HG03135 (cell line): ENCODE measurements around the gene CDK14.

Experiments used
- ATAC-seq: cut with Tn5 transposase; IDR thresholded peaks from one replicate; pipeline ENCODE4 v1.9.1; 2021; ENCODE audit warnings: mild to moderate bottlenecking, moderate library complexity; ENCODE audit not compliant: unreplicated experiment

CDK14 gene

DNA sequence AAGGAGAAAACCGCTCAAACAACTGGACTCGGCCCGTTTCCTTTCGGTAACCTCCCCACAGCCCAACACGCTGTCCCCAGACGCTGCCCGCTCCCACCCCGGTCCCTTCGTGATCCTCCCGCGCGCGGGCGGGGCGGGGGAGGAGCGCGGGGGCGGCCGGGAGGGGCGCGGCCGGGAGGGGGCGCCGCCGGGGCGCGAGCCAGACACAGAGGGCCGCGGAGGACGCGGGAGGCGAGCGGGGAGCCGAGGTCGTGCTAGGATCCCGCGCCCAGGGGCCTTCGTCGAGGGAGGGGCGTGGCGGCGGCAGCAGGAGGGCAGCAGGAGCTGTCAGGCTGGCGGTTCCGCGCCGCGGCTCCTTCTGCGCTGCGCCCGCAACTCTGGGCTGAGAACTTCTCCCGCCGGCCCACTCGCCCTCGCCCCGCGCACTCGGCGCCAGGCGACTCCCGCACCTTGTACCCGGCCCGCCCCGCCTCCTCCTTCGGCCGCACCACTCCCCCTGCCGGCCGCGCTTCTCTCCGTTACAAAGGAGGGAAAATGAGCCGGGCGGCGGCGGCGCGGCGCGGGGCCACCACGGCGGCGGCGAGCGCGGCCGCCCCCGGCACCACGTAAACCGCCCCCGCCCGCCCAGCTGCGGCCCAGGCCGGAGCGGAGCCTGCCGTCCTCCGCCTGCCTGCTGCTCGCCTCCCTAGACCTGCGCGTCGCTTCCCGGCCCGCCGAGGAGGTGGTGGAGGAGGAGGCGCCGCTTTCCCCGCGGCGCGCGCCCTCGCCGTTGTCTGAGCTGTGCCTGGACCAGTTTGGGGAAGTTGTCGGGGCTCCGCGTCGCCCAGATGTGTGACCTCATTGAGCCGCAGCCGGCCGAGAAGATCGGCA lies at the start of gene CDK14:
Gene CDK14 (plus strand): TSS at position 521 of the 870 bp plus-strand sequence. CDS start 307 bp downstream, at position 828.
- ATAC-seq, result peak; percentile 61

DNA sequence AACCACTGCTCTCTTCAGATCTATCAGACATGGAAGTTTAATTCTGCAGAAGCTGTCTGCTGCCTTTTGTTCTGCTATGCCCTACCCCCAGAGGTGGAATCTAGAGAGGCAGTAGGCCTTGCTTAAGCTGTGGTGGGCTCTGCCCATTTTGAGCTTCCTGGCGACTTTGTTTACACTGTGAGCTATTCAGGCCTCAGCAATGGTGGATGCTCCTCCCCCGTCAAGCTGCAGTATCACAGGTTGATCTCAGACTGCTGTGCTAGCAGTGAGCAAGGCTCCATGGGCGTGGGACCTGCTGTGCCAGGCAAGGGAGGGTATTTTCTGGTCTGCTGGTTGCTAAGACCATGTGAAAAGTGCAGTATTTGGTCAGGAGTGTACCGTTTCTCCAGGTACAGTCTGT lies 45.1 kb upstream of the CDK14 start:
- ATAC-seq, result no peak

DNA sequence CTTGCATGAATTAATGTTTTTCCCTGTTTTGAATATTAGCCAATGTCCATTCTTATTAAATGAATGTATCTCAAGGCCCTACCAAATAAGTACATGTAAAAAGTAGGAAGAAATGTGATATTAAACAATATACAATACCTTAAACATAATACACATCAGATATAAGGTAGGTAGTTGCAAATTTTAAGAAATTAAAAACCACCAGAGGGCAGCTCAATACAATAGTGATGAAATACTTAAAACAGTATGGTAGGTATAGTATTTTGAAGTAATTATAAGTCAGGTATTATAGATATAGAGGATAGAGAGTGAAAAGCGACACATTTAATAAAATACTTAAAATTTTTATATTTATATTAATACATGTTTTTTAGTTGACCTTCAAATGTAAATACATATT lies 43.6 kb upstream of the CDK14 start:
- ATAC-seq, result no peak

DNA sequence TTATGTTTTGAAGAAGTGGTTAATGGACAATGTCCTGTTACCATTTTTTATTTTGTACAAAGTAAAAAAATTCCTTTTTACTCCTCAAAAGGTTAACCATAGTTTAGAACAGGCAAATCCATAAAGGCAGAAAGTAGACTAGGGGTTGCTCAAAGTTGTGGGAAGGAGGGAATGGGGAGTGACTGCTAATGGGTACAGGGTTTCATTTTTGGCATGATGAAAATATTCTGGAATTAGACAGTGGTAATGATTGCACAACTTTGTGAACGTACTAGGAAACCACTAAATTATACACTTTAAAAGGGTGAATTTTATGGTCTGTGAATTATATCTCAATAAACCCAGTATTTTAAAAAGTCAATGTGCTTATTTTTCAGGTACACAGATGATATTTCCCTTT lies 35.4 kb upstream of the CDK14 start:
- ATAC-seq, result no peak

DNA sequence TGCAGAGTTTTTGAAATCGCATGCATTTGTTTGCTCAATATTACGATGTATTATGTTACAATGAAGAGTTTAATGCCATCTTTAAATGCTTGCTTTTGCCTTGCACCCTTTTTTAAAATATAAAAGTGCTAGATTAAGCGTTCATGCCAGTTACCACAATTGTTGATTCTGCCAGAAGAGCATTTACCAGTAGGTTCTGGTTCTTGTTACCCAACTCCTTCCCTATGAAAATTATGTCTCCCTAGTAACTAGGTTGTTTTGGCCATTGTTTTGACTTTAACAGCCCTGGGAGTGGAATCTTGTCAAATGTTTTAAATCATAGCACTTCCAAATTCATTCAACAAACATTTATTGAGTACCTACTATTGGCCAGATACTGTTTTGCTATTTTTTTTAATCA lies 32.8 kb upstream of the CDK14 start:
- ATAC-seq, result no peak

DNA sequence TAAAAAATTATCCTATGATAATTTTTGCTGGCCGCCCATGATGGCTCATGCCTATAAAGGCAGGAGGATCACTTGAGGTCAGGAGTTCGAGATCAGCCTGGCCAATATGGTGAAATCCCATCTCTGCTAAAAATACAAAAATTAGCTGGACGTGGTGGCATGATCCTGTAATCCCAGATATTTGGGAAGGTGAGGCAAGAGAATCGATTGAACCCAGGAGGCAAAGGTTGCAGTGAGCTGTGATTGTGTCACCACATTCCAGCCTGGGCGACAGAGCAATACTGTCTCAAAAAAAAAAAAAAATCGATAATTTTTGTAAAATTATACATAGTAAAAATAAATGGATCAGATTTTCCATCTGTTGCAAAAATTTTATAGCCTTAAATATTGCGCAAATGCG lies 31.7 kb upstream of the CDK14 start:
- ATAC-seq, result no peak

DNA sequence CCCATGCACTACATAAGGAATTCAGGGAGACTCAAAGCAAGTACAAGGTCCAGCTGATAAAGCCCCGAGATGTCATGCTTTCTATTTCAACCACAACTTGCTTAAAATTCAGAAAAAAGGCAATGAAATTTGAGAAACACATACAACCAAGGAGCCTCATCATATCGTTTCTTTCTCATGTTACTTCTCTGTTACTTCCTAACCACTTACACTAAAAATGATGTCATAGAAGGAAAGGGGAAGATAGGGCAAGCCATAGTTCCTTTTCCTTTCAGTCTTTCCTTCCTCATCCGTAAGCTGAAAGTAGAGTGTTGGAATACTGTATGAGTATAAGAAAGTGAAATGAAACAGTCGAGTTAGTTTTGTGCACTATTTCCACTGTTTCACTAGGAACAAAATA lies 27.9 kb upstream of the CDK14 start:
- ATAC-seq, result no peak

DNA sequence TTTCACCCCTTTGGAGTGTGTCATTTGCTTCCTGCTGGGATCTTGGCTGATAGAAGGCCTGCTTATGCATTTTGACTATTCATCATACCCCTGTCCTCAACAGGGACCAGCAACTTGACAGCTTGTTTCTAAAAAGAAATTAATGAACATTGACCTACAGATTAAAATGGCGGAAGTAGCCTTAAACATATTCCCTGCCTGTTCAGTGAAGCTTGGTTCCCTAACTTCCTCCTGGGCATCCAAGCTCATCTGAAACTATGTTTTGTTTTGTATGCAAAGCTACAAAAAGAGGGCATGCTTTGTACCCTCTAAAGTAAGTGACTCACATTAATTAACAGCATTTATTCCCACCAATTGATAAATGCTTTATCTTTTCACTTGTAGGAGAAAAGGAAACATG lies 26.8 kb upstream of the CDK14 start:
- no peak for ATAC-seq

DNA sequence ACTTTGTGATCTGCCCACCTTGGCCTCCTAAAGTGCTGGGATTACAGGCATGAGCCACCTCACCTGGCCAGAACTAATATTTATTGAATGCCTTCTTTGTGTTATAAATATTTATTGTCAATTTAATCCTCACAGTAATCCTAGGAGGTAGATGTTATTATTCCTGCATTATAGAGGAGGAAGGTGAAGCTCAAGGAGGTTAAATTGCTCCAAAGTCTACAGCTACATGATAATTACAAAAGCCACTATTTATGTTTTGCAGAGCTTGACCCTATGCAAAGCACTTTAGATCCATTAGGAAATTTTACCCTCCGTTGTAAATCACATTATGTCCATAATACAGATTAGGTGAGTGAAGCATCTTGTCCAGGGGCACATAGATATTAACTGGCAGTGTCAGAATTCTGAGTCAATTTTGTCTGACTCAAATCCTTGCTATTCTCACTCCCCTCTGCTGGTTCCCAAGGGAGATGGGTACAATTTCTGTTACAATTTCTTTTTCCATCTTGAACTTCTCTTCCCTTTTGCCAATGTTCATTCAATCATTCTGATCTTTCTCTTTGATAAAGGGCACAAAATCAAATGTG lies 25.7 kb upstream of the CDK14 start:
- ATAC-seq, result no peak

DNA sequence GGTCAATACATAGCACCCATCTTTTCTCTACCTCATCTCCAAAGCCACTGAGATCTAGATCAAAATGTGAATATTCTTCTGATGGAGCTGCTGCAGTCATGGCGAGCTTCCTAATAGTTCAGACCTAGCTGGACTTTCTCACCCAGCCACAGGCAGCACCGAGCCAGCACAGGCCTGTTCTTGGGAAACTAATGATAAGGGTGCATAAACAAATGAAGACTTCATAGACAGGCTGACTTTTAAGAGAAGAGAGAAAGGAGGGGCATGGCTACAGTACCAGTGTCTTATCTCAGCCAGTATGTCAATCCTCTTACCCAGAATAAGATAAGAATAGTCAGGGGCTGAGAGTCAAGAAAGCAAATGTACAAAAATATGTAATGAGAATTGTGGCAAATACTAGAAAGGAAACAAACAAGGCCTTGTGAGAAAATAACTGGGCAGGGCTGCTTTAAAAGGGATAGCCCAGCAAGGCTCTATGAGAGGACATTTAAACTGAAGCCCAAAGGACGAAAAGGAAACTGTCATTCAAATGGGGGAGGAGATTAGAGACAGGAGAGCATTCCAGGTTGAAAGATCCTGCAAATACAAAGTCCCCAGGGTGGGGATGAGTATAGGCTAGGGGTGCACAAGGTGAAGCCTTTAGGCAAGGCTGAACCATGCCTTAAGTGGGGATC lies 21.8 kb upstream of the CDK14 start:
- ATAC-seq, result no peak

DNA sequence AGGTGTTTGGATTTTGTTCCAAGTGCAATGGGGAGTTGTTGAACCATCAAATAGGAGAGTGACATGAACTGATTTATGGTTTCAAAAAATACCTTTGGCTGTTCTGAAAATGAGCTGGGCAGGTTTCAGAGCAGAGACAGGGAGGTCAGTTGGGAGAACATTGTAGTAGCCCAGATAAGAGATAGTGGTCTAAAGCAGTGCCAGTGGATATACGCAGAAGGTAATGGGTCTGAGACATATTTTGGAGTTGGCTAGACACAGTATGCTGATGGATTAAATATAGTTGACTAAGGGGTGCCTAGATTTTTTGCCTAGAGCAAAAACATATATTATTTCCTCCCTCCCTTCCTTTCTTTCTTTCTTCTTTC lies 21.3 kb upstream of the CDK14 start:
- no peak for ATAC-seq

DNA sequence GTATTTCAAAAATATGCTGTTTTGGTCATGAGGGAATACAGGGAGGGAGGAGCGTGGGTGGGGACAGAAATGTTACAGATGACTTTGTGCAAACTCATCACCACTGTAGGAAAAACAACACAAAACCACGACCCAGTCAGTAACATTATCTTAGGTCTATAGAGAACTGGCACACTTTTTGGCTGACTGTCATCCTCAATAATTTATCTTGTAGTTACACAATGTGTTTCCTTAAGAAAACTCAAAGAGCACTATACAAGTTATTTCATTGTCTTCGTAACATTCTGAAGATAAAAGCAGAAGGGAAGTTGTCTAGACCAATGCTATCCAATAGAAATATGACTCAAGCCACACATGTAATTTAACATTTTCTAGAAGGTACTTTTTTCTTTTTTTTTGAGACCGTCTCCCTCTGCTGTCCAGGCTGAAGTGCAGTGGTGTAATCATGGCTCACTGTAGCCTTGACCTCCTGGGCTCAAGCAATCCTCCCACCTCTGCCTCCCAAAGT lies 16.9 kb upstream of the CDK14 start:
- no peak for ATAC-seq

DNA sequence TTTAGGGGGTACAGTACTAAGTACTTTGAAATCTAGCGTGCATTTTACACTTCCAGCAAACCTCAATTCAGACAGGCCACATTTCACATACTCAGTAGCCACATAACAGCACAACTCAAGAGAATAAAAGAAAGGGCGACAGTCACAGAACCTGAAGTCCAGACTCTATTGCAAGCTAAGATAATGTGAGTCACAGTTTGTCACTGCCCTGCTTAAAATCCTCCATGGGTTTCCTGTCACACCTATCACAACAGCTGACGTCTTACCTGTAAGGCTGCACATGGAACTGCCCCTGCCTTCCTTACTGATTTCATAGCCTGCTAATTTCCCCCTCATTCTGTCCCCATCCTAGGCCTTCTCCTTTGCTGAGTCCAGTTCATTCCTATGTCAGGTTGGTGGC lies 16.1 kb upstream of the CDK14 start:
- ATAC-seq, result no peak

DNA sequence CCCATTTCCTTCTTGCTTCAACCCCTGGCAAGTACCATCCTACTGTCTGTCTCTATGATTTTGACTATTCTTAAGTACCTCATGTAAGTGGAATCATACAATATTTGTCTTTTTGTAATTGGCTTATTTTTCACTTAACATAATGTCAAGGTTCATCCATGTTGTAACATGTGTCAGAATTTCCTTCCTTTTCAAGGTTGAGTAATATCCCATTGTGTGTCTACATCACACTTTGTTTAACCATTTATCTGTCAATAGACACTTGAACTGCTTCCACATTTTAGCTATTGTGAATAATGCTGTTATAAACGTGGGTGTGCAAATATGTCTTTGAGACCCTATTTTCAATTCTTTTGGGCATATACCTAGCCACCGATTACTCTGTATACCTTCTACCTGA lies 14.0 kb upstream of the CDK14 start:
- no peak for ATAC-seq

DNA sequence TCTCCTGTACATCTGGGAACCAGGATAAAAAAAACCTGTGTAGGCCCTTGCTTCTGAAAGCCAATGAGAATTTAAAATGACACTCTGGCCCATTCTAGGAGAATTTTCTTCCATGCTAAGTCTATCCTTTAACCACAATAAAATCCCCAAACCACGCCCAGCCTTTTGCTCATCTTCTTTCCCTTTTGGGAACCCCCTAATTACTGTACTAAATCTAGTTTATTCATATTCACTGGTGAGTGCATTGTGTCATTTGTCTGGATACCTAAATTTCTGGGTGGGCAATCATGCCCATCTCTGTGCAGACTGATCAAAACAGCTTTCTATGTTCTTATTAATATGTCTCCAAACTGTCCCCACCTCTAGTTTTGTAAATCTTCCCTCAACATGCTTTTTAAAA lies 11.7 kb upstream of the CDK14 start:
- no peak for ATAC-seq

DNA sequence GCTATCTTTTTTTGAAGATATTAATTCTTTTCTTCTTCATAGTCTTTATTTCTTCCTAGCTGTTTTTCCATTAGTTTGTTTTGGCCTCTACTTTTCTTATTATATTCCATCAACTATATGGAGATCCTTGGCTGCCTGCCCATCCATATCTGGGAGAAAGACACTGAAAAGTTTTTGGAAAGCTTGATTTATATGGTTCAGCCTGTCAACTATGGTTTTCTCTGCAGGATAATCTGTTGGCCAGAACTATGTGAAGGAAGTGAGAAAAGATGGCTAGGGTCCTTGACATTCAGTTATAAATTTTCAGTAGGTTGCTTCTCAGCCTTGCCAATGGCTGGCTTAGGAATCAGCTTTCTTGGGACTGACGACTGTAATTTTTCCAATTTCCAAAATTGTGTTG lies 10.0 kb upstream of the CDK14 start:
- ATAC-seq, result no peak

DNA sequence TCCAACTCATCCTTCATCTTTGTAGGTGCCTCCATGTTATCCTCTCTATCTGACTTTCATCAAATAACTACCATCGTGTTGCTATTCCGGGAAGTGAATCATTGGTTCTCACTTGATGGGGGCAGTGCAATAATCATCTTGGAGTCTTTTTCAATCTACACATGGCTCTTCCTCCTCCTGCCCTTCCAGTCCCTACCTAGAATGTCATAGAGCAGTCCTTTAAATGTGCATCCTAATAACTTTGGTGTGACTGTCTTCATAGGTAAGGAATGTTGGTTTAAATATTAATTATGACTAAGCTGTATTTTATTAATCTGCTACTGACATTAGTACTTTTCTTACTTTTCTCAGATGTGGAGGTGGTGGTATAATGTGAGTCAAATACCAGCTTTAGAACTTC lies 8.4 kb upstream of the CDK14 start:
- no peak for ATAC-seq

DNA sequence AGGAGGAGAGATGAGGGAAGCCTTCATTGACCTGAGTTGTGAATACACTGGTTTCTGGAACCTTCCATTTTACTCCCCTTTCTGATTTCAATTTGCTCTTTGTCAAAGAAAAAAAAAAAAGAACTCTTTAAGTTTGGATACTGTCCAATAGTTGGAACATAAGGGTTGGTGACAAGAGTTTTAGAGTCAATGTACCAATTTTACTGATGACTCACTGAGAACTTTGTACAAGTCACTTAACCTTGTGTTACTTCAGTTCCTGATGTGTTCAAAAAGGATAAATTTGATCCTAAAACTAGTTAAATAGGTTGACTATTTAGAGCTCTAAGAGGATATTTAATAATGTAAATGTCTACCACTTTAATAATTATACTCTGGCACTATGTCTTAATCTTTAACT lies 4.1 kb upstream of the CDK14 start:
- ATAC-seq, result no peak

DNA sequence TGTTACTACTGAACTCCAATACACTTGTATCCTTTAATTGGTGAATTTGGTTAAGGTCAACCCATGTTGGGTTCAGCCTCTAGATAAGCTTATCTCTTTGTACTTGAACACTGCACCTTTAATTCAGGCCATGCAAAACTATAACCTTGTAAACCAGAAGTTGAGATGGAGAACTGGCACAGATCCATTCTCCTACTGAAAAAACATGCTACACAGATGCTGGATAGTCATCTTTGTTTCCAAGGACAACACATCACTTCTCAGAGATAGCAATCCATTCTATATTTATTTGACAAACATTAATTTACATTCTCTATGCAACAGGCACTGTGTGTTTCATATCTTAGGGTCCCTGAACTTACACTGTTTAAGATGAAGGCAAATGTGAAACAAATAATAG lies 2.9 kb upstream of the CDK14 start:
- no peak for ATAC-seq

DNA sequence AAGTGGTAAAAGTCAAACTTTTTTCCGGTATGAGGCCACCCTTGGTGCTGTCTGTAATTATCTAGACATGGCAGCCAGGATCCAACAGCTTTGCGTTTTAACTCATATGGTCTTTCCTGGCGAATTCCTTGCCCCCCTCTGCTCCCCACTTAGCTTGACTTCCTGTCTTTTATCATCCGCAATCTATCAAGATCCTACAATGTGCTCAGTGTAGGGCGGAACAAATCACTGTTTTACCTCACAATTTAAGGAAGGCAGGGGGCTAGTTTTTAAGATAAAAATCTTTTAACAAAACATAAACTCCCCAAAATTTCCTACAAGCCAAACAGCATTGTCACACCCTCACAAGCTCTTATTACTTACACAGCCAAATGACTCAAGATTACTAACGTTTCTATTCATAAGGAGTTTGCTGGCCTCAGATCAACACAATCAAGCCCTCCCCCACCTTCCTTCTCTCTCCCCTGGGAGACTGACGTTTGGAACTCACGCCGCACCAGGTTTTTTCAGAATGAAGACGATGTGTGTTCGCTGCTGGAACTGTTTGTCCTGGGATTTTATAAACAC lies 1.3 kb upstream of the CDK14 start:
- no peak for ATAC-seq

DNA sequence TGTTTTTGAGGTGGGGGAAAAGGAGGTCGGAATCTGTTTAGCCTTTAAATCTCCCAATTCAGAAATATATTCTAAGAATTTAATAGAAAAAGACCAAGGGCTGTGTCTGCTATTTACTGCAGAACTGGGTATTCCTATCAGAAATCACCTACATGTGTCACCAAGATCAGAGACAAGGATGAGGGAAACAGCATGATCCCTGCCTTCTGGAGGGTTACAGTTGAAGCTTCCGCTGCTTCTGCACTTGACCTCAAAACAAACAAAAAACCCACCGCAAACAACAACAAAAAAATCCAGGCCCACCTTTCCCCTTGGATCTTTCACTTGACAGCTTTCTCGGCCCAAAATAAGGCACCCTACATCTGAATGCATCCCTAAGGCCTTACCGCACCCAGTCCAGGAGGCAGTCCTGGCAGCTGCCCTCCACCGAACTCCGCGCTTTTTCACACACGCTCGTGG lies 750 bp upstream of the CDK14 start:
- no peak for ATAC-seq
